Measurements from ENCODE around the gene SERPINA3.

DNA sequence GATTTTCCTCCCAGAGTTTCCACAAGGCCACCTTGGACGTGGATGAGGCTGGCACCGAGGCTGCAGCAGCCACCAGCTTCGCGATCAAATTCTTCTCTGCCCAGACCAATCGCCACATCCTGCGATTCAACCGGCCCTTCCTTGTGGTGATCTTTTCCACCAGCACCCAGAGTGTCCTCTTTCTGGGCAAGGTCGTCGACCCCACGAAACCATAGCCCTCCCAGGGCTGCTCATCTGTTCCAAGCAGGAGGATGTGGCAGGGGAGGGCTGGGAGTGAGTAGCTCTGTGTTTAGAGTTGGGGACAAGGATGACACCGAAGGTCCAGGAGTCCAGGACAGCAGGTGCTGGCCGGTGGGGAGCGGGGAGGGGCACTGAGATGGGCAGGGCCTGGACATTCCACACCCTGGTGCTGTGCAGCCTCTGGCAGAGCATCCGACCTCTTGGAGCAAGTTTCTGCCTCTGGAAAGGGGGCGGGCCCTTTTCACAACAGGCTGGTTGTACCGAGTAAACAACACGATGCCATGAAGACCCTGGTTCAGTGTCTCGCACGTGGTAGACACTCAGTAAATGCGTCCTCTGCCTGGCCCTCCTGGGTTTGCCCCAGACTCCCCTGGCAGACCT lies 42.7 kb upstream of the SERPINA3 start:
- TF ChIP-seq, protein P1, sequence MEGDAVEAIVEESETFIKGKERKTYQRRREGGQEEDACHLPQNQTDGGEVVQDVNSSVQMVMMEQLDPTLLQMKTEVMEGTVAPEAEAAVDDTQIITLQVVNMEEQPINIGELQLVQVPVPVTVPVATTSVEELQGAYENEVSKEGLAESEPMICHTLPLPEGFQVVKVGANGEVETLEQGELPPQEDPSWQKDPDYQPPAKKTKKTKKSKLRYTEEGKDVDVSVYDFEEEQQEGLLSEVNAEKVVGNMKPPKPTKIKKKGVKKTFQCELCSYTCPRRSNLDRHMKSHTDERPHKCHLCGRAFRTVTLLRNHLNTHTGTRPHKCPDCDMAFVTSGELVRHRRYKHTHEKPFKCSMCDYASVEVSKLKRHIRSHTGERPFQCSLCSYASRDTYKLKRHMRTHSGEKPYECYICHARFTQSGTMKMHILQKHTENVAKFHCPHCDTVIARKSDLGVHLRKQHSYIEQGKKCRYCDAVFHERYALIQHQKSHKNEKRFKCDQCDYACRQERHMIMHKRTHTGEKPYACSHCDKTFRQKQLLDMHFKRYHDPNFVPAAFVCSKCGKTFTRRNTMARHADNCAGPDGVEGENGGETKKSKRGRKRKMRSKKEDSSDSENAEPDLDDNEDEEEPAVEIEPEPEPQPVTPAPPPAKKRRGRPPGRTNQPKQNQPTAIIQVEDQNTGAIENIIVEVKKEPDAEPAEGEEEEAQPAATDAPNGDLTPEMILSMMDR (IDR thresholded peaks at IDR 0.05; ENCODE audit: low read depth, low read length, poor library complexity, severe bottlenecking) = no peak
- no peak for TF ChIP-seq EZH2phosphoT487 (IDR thresholded peaks at IDR 0.05; ENCODE audit: borderline replicate concordance, low read length)

Measured in DOHH2 (cell line).